Parathyroid adenoma (tissue), 2 donors: ENCODE results near the gene GAREM1.

Experiments used
- H2AFZ ChIP-seq: fragments of 300-600 bp; sonication (generic); one replicate; pipeline ENCODE4 v1.7.0; 2017; ENCODE audit warnings: antibody characterized with exemption, mild to moderate bottlenecking
- H3K27ac ChIP-seq: fragments of 300-600 bp; sonication (generic); one replicate; pipeline ENCODE4 v1.7.0; 2017
- H3K27me3 ChIP-seq: fragments of 300-600 bp; sonication (generic); one replicate; pipeline ENCODE4 v1.7.0; 2017; ENCODE audit warnings: low read length; ENCODE audit not compliant: control insufficient read depth, insufficient read depth
- H3K36me3 ChIP-seq: fragments of 300-600 bp; sonication (generic); one replicate; pipeline ENCODE4 v1.7.0; 2017; ENCODE audit warnings: low read length; ENCODE audit not compliant: control insufficient read depth, insufficient read depth
- H3K4me1 ChIP-seq: fragments of 300-600 bp; sonication (generic); one replicate; pipeline ENCODE4 v1.7.0; 2017; ENCODE audit warnings: control low read depth
- H3K4me2 ChIP-seq: fragments of 300-600 bp; sonication (generic); one replicate; pipeline ENCODE4 v1.7.0; 2017; ENCODE audit warnings: low read length
- H3K4me3 ChIP-seq: fragments of 300-600 bp; sonication (generic); one replicate; pipeline ENCODE4 v1.7.0; 2017; ENCODE audit warnings: low read depth, low read length
- H3K79me2 ChIP-seq: fragments of 300-600 bp; sonication (generic); one replicate; pipeline ENCODE4 v1.7.0; 2017; ENCODE audit warnings: control low read depth
- H3K9ac ChIP-seq: fragments of 300-600 bp; sonication (generic); one replicate; pipeline ENCODE4 v1.7.0; 2017; ENCODE audit warnings: mild to moderate bottlenecking
- H3K9me3 ChIP-seq: fragments of 300-600 bp; sonication (generic); one replicate; pipeline ENCODE4 v1.7.0; 2017; ENCODE audit warnings: low read length; ENCODE audit not compliant: control insufficient read depth
- TF ChIP-seq, protein P1 (sequence below): fragments of 300-600 bp; sonication (generic); IDR thresholded peaks from one replicate; pipeline ENCODE4 v1.7.0; 2017; ENCODE audit warnings: antibody characterized with exemption, mild to moderate bottlenecking
- donor health status: primary hyperparathyroidism.

GAREM1 gene

DNA sequence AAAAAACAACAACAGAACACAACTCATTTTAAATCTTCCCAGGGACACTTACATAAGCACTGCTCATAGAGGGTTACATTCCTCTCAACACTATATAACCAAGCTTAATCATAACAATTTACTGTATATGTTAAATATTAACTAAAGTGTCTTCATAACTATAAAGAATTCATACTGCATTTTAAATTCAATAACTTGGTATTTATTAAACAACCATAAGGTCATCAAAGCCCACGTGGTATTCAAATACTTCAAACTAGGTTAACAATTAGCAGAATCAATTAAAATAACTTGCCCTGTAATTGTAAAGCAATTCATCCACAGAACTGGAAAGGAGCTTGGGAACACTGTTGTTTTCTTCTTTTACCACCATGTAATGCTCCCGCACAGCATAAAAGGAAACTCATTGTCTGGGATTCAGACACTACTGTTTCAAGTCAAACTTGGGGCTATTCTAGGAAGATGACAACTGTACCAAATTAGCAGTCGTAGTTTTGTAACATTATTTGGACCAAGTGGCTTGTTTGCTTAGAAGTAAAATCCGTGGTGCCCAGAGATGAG is 10.4 kb downstream of the GAREM1 start:
- Histone ChIP-seq H3K4me1 (no peaks in the 10 kb centered on the region), H3K27me3 (no peaks in the 10 kb centered on the region), H2AFZ (no peak overlapping the region), H3K9ac (no peak overlapping the region), H3K79me2 (peaks cover 11% of the 10 kb centered on the region), H3K9me3 (no peaks in the 10 kb centered on the region), H3K36me3 (no peaks in the 10 kb centered on the region), H3K4me3 (no peak overlapping the region), H3K4me2 (no peak overlapping the region), H3K27ac (no peak overlapping the region)
- TF ChIP-seq, protein P1, sequence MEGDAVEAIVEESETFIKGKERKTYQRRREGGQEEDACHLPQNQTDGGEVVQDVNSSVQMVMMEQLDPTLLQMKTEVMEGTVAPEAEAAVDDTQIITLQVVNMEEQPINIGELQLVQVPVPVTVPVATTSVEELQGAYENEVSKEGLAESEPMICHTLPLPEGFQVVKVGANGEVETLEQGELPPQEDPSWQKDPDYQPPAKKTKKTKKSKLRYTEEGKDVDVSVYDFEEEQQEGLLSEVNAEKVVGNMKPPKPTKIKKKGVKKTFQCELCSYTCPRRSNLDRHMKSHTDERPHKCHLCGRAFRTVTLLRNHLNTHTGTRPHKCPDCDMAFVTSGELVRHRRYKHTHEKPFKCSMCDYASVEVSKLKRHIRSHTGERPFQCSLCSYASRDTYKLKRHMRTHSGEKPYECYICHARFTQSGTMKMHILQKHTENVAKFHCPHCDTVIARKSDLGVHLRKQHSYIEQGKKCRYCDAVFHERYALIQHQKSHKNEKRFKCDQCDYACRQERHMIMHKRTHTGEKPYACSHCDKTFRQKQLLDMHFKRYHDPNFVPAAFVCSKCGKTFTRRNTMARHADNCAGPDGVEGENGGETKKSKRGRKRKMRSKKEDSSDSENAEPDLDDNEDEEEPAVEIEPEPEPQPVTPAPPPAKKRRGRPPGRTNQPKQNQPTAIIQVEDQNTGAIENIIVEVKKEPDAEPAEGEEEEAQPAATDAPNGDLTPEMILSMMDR: no peak

DNA sequence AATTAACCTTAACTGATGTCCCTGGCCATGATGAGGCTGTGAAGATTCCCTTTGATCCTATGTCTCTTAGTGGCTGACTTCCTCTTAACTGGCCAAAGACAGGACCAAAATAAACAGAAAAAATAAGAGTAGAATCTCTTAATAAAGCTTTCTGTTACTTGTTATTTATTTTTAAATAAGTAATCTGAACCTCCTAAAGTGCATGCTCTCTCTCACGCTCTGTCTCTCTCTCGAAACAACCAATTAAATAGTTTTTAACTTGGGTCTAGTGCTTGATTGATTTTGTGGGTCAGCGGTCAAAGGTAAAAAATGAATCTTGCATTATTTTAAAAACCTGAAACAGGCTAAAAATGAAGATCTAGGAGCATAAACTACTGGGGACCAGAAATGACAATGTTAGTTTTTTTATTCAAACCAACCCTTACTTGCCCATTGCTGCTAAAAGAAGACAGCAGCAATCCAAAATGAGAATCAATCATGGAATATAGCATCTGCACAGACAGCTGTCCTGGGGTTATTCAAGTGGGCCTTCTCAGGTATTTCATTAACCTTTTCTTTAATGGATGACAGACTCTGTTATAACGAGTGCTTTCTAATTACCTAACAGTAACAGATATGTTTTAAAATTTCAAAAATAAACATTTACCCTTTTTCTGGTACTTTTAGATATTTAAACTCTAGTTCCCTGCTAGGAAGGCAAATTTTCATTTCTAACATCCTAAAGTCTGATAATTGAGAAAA is 11.2 kb downstream of the GAREM1 start:
- TF ChIP-seq, protein P1: no peak
- H3K4me1 ChIP-seq: no peaks in the 10 kb centered on the region
- no peaks in the 10 kb centered on the region for H3K9me3 ChIP-seq
- peaks cover 11% of the 10 kb centered on the region for H3K79me2 ChIP-seq
- H3K27ac ChIP-seq: no peak overlapping the region
- no peaks in the 10 kb centered on the region for H3K36me3 ChIP-seq
- no peak overlapping the region for H3K9ac ChIP-seq
- no peak overlapping the region for H3K4me3 ChIP-seq
- H3K27me3 ChIP-seq: no peaks in the 10 kb centered on the region
- H2AFZ ChIP-seq: no peak overlapping the region
- no peak overlapping the region for H3K4me2 ChIP-seq

DNA sequence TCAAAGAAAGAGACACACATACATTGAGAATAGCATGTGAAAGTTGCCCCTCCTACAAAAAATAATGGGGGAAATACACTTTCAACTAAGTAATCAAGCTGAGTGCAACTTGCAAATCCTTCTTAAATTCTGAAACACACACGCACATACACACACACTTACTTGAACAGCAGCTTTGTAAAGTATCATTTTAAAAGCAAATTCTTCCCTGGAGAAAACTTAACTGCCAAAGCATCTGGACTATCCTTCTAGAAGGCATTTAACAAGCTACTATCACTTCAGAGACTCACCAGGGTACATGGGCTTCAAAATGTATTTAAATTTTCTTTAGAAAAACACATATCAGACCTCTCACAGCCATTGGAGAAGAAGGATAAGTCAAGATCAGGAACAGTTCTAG is 15.3 kb downstream of the GAREM1 start:
- no peak overlapping the region for H3K27ac ChIP-seq
- no peaks in the 10 kb centered on the region for H3K4me1 ChIP-seq
- no peaks in the 10 kb centered on the region for H3K9me3 ChIP-seq

GRCh38 chr18:32454593-32454992 is 16.1 kb downstream of the GAREM1 start:
- TF ChIP-seq, protein P1: no peak
- H3K27me3 ChIP-seq: no peaks in the 10 kb centered on the region
- H2AFZ ChIP-seq: no peak overlapping the region
- H3K9me3 ChIP-seq: no peaks in the 10 kb centered on the region
- H3K4me1 ChIP-seq: no peaks in the 10 kb centered on the region
- H3K36me3 ChIP-seq: no peaks in the 10 kb centered on the region
- H3K4me2 ChIP-seq: no peak overlapping the region
- no peak overlapping the region for H3K27ac ChIP-seq
- no peaks in the 10 kb centered on the region for H3K79me2 ChIP-seq
- H3K9ac ChIP-seq: no peak overlapping the region
- H3K4me3 ChIP-seq: no peak overlapping the region

More for the DNA sequence above, 15.3 kb downstream of the GAREM1 start:
- Histone ChIP-seq H3K36me3 (no peaks in the 10 kb centered on the region), H3K27me3 (no peaks in the 10 kb centered on the region), H3K4me3 (no peak overlapping the region), H3K9ac (no peak overlapping the region), H3K79me2 (peaks cover 1% of the 10 kb centered on the region), H3K4me2 (no peak overlapping the region), H2AFZ (no peak overlapping the region)
- TF ChIP-seq, protein P1: no peak

GRCh38 chr18:32450874-32451273 is 19.8 kb downstream of the GAREM1 start:
- Histone ChIP-seq H3K4me3 (no peak overlapping the region), H3K27me3 (no peaks in the 10 kb centered on the region), H2AFZ (no peak overlapping the region), H3K4me1 (no peaks in the 10 kb centered on the region), H3K79me2 (no peaks in the 10 kb centered on the region), H3K4me2 (no peak overlapping the region), H3K36me3 (no peaks in the 10 kb centered on the region), H3K9me3 (no peaks in the 10 kb centered on the region), H3K9ac (no peak overlapping the region), H3K27ac (no peak overlapping the region)
- TF ChIP-seq, protein P1: no peak
